ENCODE measurements around the gene CITED4. TPM values are rescaled to one million over a fixed set of nuclear protein-coding genes. Genes with fewer than 3 reads are reported as not detected.

Gene CITED4
- total and polyA plus RNA-seq, 10 of the 15 experiments (the other 5 are each of a cell fraction or from before 2014, with no cell fraction given) = 0.13 to 0.64 (median 0.26) TPM; not detected in 6

DNA sequence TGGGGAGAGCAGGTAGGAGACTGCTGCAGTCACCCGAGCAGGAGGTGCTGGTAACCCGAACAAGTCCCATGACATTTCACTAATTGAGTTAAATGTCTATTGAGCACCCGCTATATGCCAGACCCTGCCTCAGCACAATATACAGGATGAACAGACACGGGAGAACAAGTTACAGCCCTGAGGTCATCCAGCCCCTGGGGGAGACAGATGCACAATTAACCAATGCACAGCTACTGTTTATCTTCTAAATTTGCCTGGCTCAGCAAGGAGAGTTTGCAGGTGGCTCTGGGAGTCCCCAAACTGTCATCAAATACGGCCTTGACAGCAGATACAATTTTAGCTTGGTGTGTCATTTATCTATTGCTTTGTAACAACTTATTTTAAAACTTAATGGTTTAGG is 18.1 kb downstream of the CITED4 start:
- Histone ChIP-seq H3K4me3 (no peak overlapping the region), H4K20me1 (ENCODE audit: control insufficient read depth, insufficient read depth) (no peaks in the 10 kb centered on the region), H3K79me2 (ENCODE audit: control insufficient read depth, insufficient read depth, low read length) (no peaks in the 10 kb centered on the region), H3K4me2 (ENCODE audit: control insufficient read depth, insufficient read depth) (no peak overlapping the region), H3K4me1 (ENCODE audit: control insufficient read depth, insufficient read depth, low read length) (peaks cover 7% of the 10 kb centered on the region; the same call in 1 of the 2 replicates), H3K9me3 (replicated peaks; ENCODE audit: control insufficient read depth, insufficient read depth, low read length) (no peaks in the 10 kb centered on the region; the same call in 2 of the 3 replicates), H3K9ac (ENCODE audit: control insufficient read depth, insufficient read depth, low read length) (no peak overlapping the region), H3K27ac (ENCODE audit: control insufficient read depth, insufficient read depth) (no peak overlapping the region), H3K36me3 (ENCODE audit: control insufficient read depth in 2 of 2, insufficient read depth in 2 of 2, low read length in 1 of 2) (no peaks in the 10 kb centered on the region), H3K27me3 (replicated peaks in 1 of 2; ENCODE audit: control insufficient read depth in 2 of 2, insufficient read depth in 2 of 2, low read length in 1 of 2) (no peaks in the 10 kb centered on the region), H2AFZ (ENCODE audit: control insufficient read depth, low read depth, low read length) (no peak overlapping the region)
- DNase-seq (ENCODE audit: low read depth, low spot score) = no peak
- no peak for FAIRE-seq
- no TSS peak for BruUV-seq (replicated peaks)
- intact Hi-C loops (cut with micrococcal nuclease; ENCODE audit: unreplicated experiment) (no loop called here), in situ Hi-C loops (cut with MboI) (no loop called here)
- ChIA-PET RAD21 (ENCODE audit: unreplicated experiment) (interaction anchor here (0.7 to 1.2 kb wide), 2 partner anchors 70 to 312 kb away, joined by 3 to 5 read pairs; no protein-coding TSS in a partner anchor), SMC1A (ENCODE audit: uncharacterized antibody, unreplicated experiment) (no interaction called here), POLR2A (interaction anchor here (0.6 kb wide), 1 partner anchor 104 kb away, joined by 3 read pairs; no protein-coding TSS in a partner anchor), CTCF (interaction anchor here (1.1 to 11.6 kb wide), 4 partner anchors 70 to 312 kb away, joined by 3 to 254 read pairs (median 23); no protein-coding TSS in a partner anchor)
- ATAC-seq = no peak
- TF ChIP-seq TBL1XR1 (IDR thresholded peaks at IDR 0.05; ENCODE audit: low read depth, low read length) (no peak), PAX8 (IDR thresholded peaks at IDR 0.05) (no peak), ZNF622 (IDR thresholded peaks at IDR 0.05) (no peak), SMARCA5 (IDR thresholded peaks at IDR 0.05) (no peak), CBX3 (IDR thresholded peaks at IDR 0.05; ENCODE audit: borderline replicate concordance, low read depth) (no peak), HDGF (IDR thresholded peaks at IDR 0.05) (no peak), SMC3 (IDR thresholded peaks at IDR 0.05; ENCODE audit: borderline replicate concordance, low read length) (no peak), BHLHE40 (IDR thresholded peaks at IDR 0.05; ENCODE audit: borderline replicate concordance in 1 of 2, low read depth in 2 of 2, low read length in 1 of 2) (no peak), EGR1 (IDR thresholded peaks at IDR 0.05; ENCODE audit: borderline replicate concordance in 1 of 2, low read depth in 2 of 2, low read length in 2 of 2) (no peak)
- TF ChIP-seq, protein P1, sequence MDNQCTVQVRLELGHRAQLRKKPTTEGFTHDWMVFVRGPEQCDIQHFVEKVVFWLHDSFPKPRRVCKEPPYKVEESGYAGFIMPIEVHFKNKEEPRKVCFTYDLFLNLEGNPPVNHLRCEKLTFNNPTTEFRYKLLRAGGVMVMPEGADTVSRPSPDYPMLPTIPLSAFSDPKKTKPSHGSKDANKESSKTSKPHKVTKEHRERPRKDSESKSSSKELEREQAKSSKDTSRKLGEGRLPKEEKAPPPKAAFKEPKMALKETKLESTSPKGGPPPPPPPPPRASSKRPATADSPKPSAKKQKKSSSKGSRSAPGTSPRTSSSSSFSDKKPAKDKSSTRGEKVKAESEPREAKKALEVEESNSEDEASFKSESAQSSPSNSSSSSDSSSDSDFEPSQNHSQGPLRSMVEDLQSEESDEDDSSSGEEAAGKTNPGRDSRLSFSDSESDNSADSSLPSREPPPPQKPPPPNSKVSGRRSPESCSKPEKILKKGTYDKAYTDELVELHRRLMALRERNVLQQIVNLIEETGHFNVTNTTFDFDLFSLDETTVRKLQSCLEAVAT (IDR thresholded peaks at IDR 0.05) = no peak
- TF ChIP-seq, protein P2, sequence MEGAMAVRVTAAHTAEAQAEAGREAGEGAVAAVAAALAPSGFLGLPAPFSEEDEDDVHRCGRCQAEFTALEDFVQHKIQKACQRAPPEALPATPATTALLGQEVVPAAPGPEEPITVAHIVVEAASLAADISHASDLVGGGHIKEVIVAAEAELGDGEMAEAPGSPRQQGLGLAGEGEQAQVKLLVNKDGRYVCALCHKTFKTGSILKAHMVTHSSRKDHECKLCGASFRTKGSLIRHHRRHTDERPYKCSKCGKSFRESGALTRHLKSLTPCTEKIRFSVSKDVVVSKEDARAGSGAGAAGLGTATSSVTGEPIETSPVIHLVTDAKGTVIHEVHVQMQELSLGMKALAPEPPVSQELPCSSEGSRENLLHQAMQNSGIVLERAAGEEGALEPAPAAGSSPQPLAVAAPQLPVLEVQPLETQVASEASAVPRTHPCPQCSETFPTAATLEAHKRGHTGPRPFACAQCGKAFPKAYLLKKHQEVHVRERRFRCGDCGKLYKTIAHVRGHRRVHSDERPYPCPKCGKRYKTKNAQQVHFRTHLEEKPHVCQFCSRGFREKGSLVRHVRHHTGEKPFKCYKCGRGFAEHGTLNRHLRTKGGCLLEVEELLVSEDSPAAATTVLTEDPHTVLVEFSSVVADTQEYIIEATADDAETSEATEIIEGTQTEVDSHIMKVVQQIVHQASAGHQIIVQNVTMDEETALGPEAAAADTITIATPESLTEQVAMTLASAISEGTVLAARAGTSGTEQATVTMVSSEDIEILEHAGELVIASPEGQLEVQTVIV (IDR thresholded peaks at IDR 0.05; ENCODE audit: borderline replicate concordance, partially characterized antibody) = no peak
- TF ChIP-seq, protein P3, sequence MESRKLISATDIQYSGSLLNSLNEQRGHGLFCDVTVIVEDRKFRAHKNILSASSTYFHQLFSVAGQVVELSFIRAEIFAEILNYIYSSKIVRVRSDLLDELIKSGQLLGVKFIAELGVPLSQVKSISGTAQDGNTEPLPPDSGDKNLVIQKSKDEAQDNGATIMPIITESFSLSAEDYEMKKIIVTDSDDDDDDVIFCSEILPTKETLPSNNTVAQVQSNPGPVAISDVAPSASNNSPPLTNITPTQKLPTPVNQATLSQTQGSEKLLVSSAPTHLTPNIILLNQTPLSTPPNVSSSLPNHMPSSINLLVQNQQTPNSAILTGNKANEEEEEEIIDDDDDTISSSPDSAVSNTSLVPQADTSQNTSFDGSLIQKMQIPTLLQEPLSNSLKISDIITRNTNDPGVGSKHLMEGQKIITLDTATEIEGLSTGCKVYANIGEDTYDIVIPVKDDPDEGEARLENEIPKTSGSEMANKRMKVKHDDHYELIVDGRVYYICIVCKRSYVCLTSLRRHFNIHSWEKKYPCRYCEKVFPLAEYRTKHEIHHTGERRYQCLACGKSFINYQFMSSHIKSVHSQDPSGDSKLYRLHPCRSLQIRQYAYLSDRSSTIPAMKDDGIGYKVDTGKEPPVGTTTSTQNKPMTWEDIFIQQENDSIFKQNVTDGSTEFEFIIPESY (IDR thresholded peaks at IDR 0.05) = no peak
- TF ChIP-seq, protein P4, sequence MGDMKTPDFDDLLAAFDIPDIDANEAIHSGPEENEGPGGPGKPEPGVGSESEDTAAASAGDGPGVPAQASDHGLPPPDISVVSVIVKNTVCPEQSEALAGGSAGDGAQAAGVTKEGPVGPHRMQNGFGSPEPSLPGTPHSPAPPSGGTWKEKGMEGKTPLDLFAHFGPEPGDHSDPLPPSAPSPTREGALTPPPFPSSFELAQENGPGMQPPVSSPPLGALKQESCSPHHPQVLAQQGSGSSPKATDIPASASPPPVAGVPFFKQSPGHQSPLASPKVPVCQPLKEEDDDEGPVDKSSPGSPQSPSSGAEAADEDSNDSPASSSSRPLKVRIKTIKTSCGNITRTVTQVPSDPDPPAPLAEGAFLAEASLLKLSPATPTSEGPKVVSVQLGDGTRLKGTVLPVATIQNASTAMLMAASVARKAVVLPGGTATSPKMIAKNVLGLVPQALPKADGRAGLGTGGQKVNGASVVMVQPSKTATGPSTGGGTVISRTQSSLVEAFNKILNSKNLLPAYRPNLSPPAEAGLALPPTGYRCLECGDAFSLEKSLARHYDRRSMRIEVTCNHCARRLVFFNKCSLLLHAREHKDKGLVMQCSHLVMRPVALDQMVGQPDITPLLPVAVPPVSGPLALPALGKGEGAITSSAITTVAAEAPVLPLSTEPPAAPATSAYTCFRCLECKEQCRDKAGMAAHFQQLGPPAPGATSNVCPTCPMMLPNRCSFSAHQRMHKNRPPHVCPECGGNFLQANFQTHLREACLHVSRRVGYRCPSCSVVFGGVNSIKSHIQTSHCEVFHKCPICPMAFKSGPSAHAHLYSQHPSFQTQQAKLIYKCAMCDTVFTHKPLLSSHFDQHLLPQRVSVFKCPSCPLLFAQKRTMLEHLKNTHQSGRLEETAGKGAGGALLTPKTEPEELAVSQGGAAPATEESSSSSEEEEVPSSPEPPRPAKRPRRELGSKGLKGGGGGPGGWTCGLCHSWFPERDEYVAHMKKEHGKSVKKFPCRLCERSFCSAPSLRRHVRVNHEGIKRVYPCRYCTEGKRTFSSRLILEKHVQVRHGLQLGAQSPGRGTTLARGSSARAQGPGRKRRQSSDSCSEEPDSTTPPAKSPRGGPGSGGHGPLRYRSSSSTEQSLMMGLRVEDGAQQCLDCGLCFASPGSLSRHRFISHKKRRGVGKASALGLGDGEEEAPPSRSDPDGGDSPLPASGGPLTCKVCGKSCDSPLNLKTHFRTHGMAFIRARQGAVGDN (IDR thresholded peaks at IDR 0.05) = no peak
- WGBS (ENCODE audit: insufficient coverage, insufficient replicate concordance, low lambda C conversion rate, missing lambda C conversion rate) = 60% methylated on average over 5 of the region's 5 CpGs

Measured in GM12878 (cell line).